Stimulated activated naive CD8-positive, alpha-beta T cell treated with anti-CD3 and anti-CD28 coated beads, Interleukin-15, Interleukin-2, amounts not matched to agents 100 ng/mL and 50 ng/mL, for 24 hours (primary cell): ENCODE data around the gene SELENOV.

ENCODE experiments used
- H3K27ac Mint-ChIP-seq: one replicate; pipeline ENCODE4 v1.8.0; 2021; ENCODE audit warnings: mild to moderate bottlenecking, mixed read lengths
- H3K27me3 Mint-ChIP-seq: one replicate; pipeline ENCODE4 v1.8.0; 2021; ENCODE audit warnings: mixed read lengths
- H3K36me3 Mint-ChIP-seq: one replicate; pipeline ENCODE4 v1.8.0; 2021; ENCODE audit warnings: low read depth, mixed read lengths
- H3K4me1 Mint-ChIP-seq: one replicate; pipeline ENCODE4 v1.8.0; 2021; ENCODE audit warnings: low read depth, mixed read lengths
- H3K4me3 Mint-ChIP-seq: one replicate; pipeline ENCODE4 v1.8.0; 2021; ENCODE audit warnings: mild to moderate bottlenecking, mixed read lengths
- H3K9me3 Mint-ChIP-seq: one replicate; pipeline ENCODE4 v1.8.0; 2021; ENCODE audit warnings: mixed read lengths

SELENOV gene

GRCh38 chr19:39480337-39481228, 34.4 kb upstream of the SELENOV start, which contains the start of gene TIMM50:
TSS of gene TIMM50 (plus strand) at chr19:39480838. CDS start at chr19:39480854, 16 bp downstream.
- peak within 1 kb of the TSS; percentile 94 for H3K27ac Mint-ChIP-seq
- peaks cover 21% of the 10 kb centered on the region for H3K36me3 Mint-ChIP-seq
- peak within 1 kb of the TSS; percentile 96 for H3K4me3 Mint-ChIP-seq
- no peaks in the 10 kb centered on the region for H3K9me3 Mint-ChIP-seq
- H3K4me1 Mint-ChIP-seq: peaks cover 29% of the 10 kb centered on the region
- no peaks in the 10 kb centered on the region for H3K27me3 Mint-ChIP-seq

GRCh38 chr19:39481229-39481545, 33.8 kb upstream of the SELENOV start:
- no peaks in the 10 kb centered on the region for H3K9me3 Mint-ChIP-seq
- H3K4me3 Mint-ChIP-seq: peak overlapping the region; percentile 96
- peak overlapping the region; percentile 94 for H3K27ac Mint-ChIP-seq
- peaks cover 22% of the 10 kb centered on the region for H3K36me3 Mint-ChIP-seq
- peaks cover 29% of the 10 kb centered on the region for H3K4me1 Mint-ChIP-seq
- H3K27me3 Mint-ChIP-seq: no peaks in the 10 kb centered on the region

GRCh38 chr19:39481676-39482075, 33.3 kb upstream of the SELENOV start:
- Mint-ChIP-seq H3K4me1 (peaks cover 29% of the 10 kb centered on the region), H3K4me3 (peak overlapping the region; percentile 96), H3K36me3 (peaks cover 22% of the 10 kb centered on the region), H3K9me3 (no peaks in the 10 kb centered on the region), H3K27ac (peak overlapping the region; percentile 94), H3K27me3 (no peaks in the 10 kb centered on the region)

- Mint-ChIP-seq H3K36me3 (peaks cover 30% of the 10 kb centered on the region), H3K27me3 (no peaks in the 10 kb centered on the region), H3K27ac (no peak overlapping the region), H3K4me1 (peaks cover 29% of the 10 kb centered on the region), H3K9me3 (no peaks in the 10 kb centered on the region), H3K4me3 (peak overlapping the region; percentile 33)
These were observed 31.8 kb upstream of the SELENOV start for GRCh38 chr19:39483141-39483540.

- no peaks in the 10 kb centered on the region for H3K4me1 Mint-ChIP-seq
- H3K4me3 Mint-ChIP-seq: no peak overlapping the region
- no peaks in the 10 kb centered on the region for H3K27me3 Mint-ChIP-seq
- peaks cover 28% of the 10 kb centered on the region for H3K36me3 Mint-ChIP-seq
- no peaks in the 10 kb centered on the region for H3K9me3 Mint-ChIP-seq
- no peak overlapping the region for H3K27ac Mint-ChIP-seq
These were observed 25.2 kb upstream of the SELENOV start for GRCh38 chr19:39489756-39490155.

GRCh38 chr19:39492225-39492624, 22.7 kb upstream of the SELENOV start:
- Mint-ChIP-seq H3K4me1 (no peaks in the 10 kb centered on the region), H3K4me3 (no peak overlapping the region), H3K27ac (no peak overlapping the region), H3K27me3 (peaks cover 9% of the 10 kb centered on the region), H3K36me3 (peaks cover 18% of the 10 kb centered on the region), H3K9me3 (no peaks in the 10 kb centered on the region)

- Mint-ChIP-seq H3K27ac (no peak overlapping the region), H3K36me3 (peaks cover 16% of the 10 kb centered on the region), H3K4me3 (no peak overlapping the region)
These were observed 22.2 kb upstream of the SELENOV start for GRCh38 chr19:39492788-39493187.

GRCh38 chr19:39494661-39495060, 20.3 kb upstream of the SELENOV start:
- Mint-ChIP-seq H3K4me1 (peaks cover 13% of the 10 kb centered on the region), H3K36me3 (peaks cover 4% of the 10 kb centered on the region), H3K27me3 (peaks cover 26% of the 10 kb centered on the region), H3K4me3 (no peak overlapping the region), H3K9me3 (no peaks in the 10 kb centered on the region), H3K27ac (no peak overlapping the region)

More at GRCh38 chr19:39492788-39493187, 22.2 kb upstream of the SELENOV start:
- Mint-ChIP-seq H3K9me3 (no peaks in the 10 kb centered on the region), H3K27me3 (peaks cover 13% of the 10 kb centered on the region), H3K4me1 (no peaks in the 10 kb centered on the region)

- H3K27ac Mint-ChIP-seq: no peak overlapping the region
- peaks cover 39% of the 10 kb centered on the region for H3K27me3 Mint-ChIP-seq
- H3K9me3 Mint-ChIP-seq: no peaks in the 10 kb centered on the region
- peaks cover 16% of the 10 kb centered on the region for H3K4me1 Mint-ChIP-seq
- H3K36me3 Mint-ChIP-seq: no peaks in the 10 kb centered on the region
- no peak overlapping the region for H3K4me3 Mint-ChIP-seq
These were observed 18.9 kb upstream of the SELENOV start for GRCh38 chr19:39496063-39496462.

GRCh38 chr19:39497701-39497995, 17.3 kb upstream of the SELENOV start:
- H3K36me3 Mint-ChIP-seq: no peaks in the 10 kb centered on the region
- H3K4me1 Mint-ChIP-seq: peaks cover 16% of the 10 kb centered on the region
- H3K9me3 Mint-ChIP-seq: no peaks in the 10 kb centered on the region
- H3K4me3 Mint-ChIP-seq: no peak overlapping the region
- H3K27ac Mint-ChIP-seq: no peak overlapping the region
- peaks cover 46% of the 10 kb centered on the region for H3K27me3 Mint-ChIP-seq

GRCh38 chr19:39497996-39498797, 16.7 kb upstream of the SELENOV start:
- Mint-ChIP-seq H3K9me3 (no peaks in the 10 kb centered on the region), H3K36me3 (no peaks in the 10 kb centered on the region), H3K27ac (peak overlapping the region; percentile 67), H3K27me3 (peaks cover 48% of the 10 kb centered on the region), H3K4me1 (peaks cover 19% of the 10 kb centered on the region), H3K4me3 (peak overlapping the region; percentile 77)

GRCh38 chr19:39498798-39499642, 15.9 kb upstream of the SELENOV start, which contains the start of gene DLL3:
TSS of gene DLL3 (plus strand) at chr19:39498947. CDS start at chr19:39498975, 28 bp downstream.
- H3K9me3 Mint-ChIP-seq: no peaks in the 10 kb centered on the region
- H3K27me3 Mint-ChIP-seq: peaks cover 56% of the 10 kb centered on the region
- H3K4me3 Mint-ChIP-seq: peak within 1 kb of the TSS; percentile 77
- H3K27ac Mint-ChIP-seq: peak within 1 kb of the TSS; percentile 67
- peaks cover 21% of the 10 kb centered on the region for H3K4me1 Mint-ChIP-seq
- no peaks in the 10 kb centered on the region for H3K36me3 Mint-ChIP-seq

- no peaks in the 10 kb centered on the region for H3K9me3 Mint-ChIP-seq
- no peaks in the 10 kb centered on the region for H3K36me3 Mint-ChIP-seq
- peak overlapping the region; percentile 53 for H3K4me3 Mint-ChIP-seq
- peaks cover 21% of the 10 kb centered on the region for H3K4me1 Mint-ChIP-seq
- H3K27me3 Mint-ChIP-seq: peaks cover 65% of the 10 kb centered on the region
- no peak overlapping the region for H3K27ac Mint-ChIP-seq
These were observed 15.0 kb upstream of the SELENOV start for GRCh38 chr19:39499932-39500331.

- no peak overlapping the region for H3K4me3 Mint-ChIP-seq
- no peaks in the 10 kb centered on the region for H3K9me3 Mint-ChIP-seq
- no peak overlapping the region for H3K27ac Mint-ChIP-seq
- no peaks in the 10 kb centered on the region for H3K36me3 Mint-ChIP-seq
- peaks cover 66% of the 10 kb centered on the region for H3K27me3 Mint-ChIP-seq
- peaks cover 21% of the 10 kb centered on the region for H3K4me1 Mint-ChIP-seq
These were observed 14.4 kb upstream of the SELENOV start for GRCh38 chr19:39500543-39500942.
